ENCODE results near the gene SPAM1.

GRCh38 chr7:123935436-123936381 lies 10.7 kb downstream of the SPAM1 start:
- TF ChIP-seq CTCF (IDR thresholded peaks at IDR 0.05 in 4 of 5, conservative IDR thresholded peaks at IDR 0.05 in 1 of 5) (no peak), POLR2A (IDR thresholded peaks at IDR 0.05) (no peak)
